Astrocyte of the spinal cord (primary cell): Measurements from ENCODE around the gene FOXN3.

Experiments used
- DNase-seq: peaks from one replicate; pipeline ENCODE4 v3.0.0; 2011; ENCODE audit warnings: low read depth, low spot score
- H3K4me3 ChIP-seq: 2 replicates; pipeline ENCODE4 v1.5.1; 2011; ENCODE audit warnings: low read depth, mild to moderate bottlenecking, low read length, moderate library complexity
- CTCF ChIP-seq: IDR thresholded peaks from 2 replicates; pipeline ENCODE4 v1.5.1; 2012; ENCODE audit warnings: low read depth, mild to moderate bottlenecking, low read length, inconsistent platforms
- in situ Hi-C: cut with HindIII; loops from 2 replicates; pipeline ENCODE4 v1.10.0; 2017; ENCODE audit warnings: low sequenced_read_pairs

Gene FOXN3

GRCh38 chr14:89304561-89304960 lies 112.5 kb downstream of the FOXN3 start:
- in situ Hi-C loops = no loop called here
- no peak overlapping the region for H3K4me3 ChIP-seq
- DNase-seq = peak; percentile 30
- TF ChIP-seq CTCF = no peak

GRCh38 chr14:89303456-89304435 lies 113.3 kb downstream of the FOXN3 start:
- no peak for TF ChIP-seq CTCF
- DNase-seq = peak; percentile 90
- in situ Hi-C loops = no loop called here
- H3K4me3 ChIP-seq = peak overlapping the region; percentile 12

GRCh38 chr14:89302396-89302950 lies 114.6 kb downstream of the FOXN3 start:
- in situ Hi-C loops = no loop called here
- H3K4me3 ChIP-seq = no peak overlapping the region
- no peak for DNase-seq
- TF ChIP-seq CTCF = no peak

GRCh38 chr14:89299587-89299986 lies 117.4 kb downstream of the FOXN3 start:
- no peak overlapping the region for H3K4me3 ChIP-seq
- DNase-seq = no peak
- TF ChIP-seq CTCF = no peak
- in situ Hi-C loops = no loop called here

GRCh38 chr14:89298056-89298834 lies 118.8 kb downstream of the FOXN3 start:
- in situ Hi-C loops = no loop called here
- DNase-seq = no peak
- H3K4me3 ChIP-seq = no peak overlapping the region
- no peak for TF ChIP-seq CTCF

GRCh38 chr14:89296281-89296745 lies 120.7 kb downstream of the FOXN3 start:
- no peak for DNase-seq
- no peak overlapping the region for H3K4me3 ChIP-seq
- no peak for TF ChIP-seq CTCF
- in situ Hi-C loops = no loop called here
